ENCODE results near the gene TCL1A.
A peak's percentile ranks its signal among the peaks of the same experiment; 100 is the strongest.

Gene TCL1A

GRCh38 chr14:95703805-95704204 is 10.1 kb downstream of the TCL1A start:
- no peak for DNase-seq

GRCh38 chr14:95703341-95703740 is 10.6 kb downstream of the TCL1A start:
- DNase-seq, result no peak

GRCh38 chr14:95701846-95702221 is 12.1 kb downstream of the TCL1A start:
- DNase-seq, result no peak

GRCh38 chr14:95700221-95700976 is 13.5 kb downstream of the TCL1A start:
- DNase-seq, result no peak

- DNase-seq, result no peak
Measured at GRCh38 chr14:95699412-95699811, 14.5 kb downstream of the TCL1A start.

DNA sequence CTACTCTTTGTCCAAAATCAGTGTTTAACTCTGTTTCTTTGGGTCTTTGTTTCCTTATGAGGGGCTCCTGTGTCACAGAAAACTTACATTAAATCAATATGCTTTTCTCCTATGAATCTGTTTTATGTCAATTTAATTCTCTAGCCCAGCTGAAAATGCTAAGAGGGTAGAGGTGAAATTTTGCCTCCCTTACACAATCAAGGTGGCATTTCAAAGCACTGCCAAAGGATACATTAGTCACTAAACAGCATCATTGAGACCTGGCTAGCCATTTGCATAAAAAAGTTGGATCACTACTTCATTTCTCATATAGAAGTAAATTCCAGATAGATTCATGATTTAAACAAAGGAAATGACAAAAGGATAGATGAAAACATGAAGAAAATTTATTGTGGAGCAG is 15.6 kb downstream of the TCL1A start:
- DNase-seq, result no peak

GRCh38 chr14:95697764-95698163 is 16.2 kb downstream of the TCL1A start:
- DNase-seq, result no peak

GRCh38 chr14:95696741-95697140 is 17.2 kb downstream of the TCL1A start:
- DNase-seq, result no peak

DNA sequence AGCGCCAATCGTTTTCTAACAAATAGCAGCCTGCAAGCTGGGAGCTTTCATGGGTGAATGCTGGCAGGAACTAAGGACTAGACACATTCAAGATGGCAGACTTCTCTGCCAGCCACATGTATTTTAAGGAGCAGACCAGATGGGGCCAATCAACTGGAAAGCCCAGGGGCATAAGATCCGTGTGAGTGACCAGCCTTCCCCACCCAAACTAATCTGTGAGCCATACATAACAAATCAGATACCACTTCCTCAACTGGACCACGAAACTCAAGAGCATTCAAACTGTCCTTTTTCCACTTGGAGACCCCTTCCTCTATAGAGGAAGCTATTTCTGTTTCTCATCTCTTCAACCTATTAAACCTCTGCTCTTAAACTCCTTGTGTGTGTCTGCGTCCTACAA is 18.0 kb downstream of the TCL1A start:
- no peak for DNase-seq

GRCh38 chr14:95695051-95695450 is 18.9 kb downstream of the TCL1A start:
- DNase-seq, result no peak

GRCh38 chr14:95692109-95692508 is 21.8 kb downstream of the TCL1A start:
- DNase-seq, result no peak

DNA sequence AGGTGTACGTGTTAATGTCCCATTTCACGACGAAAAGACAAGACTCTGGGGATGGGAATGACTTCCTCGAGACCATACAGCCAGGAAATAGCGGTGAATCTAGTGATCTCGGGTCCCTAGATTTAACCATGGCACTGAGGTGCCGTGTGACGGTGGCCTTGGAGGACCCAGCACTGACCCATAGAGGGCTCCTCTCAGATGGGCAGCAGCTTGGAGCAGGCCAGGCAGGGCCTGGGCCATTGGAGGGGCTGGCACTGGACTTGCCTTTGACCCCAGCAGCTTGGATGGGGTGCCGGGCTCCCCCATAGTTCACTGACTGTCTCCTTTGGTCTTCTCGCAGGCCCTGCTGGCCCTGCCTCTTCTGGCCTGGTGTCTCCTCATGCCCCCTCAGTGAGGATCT is 22.3 kb downstream of the TCL1A start:
- no peak for DNase-seq

DNA sequence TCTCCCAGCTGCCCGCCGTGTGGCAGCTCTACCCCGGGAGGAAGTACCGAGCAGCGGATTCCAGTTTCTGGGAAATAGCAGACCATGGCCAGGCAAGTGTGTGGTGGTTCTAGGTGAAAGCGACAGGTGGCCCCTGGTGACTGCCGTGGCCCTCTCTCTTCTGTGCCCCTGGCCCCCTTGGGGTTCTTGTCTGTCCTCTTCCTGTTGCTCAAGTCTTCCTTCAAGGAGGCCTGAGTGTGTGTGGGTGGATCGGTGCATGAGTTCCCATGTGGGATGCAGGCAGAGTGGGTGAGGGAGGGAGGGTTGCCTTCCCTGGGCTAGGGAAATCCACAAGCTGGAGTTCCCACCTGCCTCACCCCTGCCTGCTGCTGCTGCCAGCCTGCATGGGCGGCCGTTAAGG is 23.1 kb downstream of the TCL1A start:
- DNase-seq, result no peak

DNA sequence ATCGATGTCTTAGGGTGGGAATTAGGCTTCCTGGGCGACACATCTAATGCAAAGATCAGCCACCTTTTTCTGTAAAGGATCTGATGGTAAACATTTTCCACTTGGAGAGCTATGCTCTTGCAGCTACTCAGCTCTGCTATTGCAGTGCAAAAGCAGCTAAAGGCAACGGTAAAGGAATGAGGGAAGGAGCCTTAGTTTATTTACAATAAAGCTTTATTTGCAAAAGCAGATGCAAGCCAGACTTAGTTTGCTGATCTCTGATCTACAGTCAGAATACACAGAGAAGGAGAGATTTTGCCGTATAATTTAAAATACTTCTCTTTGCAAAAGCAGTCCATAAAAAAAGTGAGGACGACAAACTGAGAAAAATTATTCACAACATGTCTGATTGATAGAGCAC is 24.5 kb downstream of the TCL1A start:
- DNase-seq, result no peak

DNA sequence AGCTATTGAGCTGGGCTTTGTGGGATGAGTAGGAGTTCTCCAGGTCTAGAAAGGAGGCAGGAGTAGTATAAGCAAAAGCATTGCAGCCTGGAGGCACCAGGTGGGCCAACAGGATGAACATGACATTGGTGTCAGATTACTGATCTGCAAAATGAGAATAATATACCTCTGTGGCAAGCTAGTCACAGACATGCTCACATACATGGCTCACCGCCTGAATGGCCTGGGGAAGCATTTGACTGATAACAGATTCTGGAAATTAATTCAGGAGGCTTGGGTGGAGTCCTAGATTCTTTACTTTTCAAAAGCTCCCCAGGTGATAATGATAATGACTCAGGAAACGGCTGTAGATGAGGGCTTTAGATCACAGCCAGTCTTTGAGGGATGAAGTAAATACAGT is 27.0 kb downstream of the TCL1A start:
- no peak for DNase-seq

DNA sequence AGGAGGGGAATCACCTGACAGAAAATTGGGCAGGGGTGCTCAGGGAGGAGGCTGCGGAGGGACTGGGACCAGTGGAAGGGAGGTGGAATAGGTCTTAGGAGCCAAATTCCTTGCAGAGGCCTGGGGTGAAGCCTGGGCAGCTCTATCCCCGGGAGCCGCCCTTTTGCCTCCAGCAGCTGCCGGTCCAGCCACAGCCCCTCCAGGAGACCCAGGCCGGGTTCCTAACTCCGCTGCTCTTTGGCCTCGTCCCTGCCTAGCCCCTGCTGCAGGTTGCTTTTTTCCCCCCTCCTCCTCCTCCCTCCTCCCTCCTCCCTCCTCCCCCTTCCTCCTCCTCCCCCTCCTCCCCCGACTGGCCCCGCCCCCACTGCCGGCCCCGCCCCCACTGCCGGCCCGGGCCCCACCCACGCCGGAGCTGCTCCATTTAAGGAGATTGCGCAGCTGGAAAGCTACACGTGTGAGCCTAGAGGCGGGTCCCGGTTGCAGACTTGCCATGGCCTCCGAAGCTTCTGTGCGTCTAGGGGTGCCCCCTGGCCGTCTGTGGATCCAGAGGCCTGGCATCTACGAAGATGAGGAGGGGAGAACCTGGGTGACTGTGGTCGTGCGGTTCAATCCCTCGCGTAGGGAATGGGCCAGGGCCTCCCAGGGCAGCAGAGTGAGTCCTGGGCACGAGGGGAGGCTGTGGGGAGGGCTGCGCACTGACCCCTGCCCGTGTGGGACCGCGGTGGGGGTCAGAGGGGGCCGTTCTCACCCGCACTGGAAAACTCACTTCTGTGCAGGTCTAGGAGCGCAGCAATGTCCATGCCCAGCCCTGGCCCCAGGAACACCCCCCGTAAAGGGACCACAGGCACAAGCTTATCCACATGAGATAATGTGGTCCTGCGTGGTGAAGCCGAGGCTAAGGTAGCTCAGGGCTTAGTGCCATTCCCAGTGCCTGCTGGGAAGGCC is 27.7 kb downstream of the TCL1A start, which contains the start of gene TCL1B:
Gene TCL1B (plus strand): TSS at position 449 of the 945 bp plus-strand sequence. CDS start 42 bp downstream, at position 491.
- no peak for DNase-seq

DNA sequence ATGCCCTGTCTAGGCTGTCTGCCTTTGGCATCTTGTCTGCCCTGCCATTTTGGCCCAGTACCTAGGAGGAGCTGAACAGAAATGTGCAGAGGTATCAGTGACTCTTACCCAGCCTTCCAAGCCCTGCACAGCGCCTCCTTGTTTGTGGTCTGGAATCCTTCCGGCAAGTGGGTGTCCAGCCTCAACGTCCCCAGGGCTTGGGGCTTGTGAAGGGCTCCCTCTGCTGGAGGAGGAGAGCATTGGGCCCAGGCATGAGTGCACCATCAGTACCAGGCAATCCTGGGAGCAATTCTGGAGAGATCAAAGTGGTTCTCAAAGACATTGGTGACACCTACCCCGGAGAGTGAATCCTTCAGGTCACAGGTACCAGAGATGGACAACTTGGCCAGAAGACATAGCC is 30.1 kb downstream of the TCL1A start:
- DNase-seq, result peak; percentile 5 to 16

GRCh38 chr14:95681153-95681552 is 32.8 kb downstream of the TCL1A start:
- no peak for DNase-seq

GRCh38 chr14:95679998-95680735 is 33.8 kb downstream of the TCL1A start:
- DNase-seq, result no peak

DNA sequence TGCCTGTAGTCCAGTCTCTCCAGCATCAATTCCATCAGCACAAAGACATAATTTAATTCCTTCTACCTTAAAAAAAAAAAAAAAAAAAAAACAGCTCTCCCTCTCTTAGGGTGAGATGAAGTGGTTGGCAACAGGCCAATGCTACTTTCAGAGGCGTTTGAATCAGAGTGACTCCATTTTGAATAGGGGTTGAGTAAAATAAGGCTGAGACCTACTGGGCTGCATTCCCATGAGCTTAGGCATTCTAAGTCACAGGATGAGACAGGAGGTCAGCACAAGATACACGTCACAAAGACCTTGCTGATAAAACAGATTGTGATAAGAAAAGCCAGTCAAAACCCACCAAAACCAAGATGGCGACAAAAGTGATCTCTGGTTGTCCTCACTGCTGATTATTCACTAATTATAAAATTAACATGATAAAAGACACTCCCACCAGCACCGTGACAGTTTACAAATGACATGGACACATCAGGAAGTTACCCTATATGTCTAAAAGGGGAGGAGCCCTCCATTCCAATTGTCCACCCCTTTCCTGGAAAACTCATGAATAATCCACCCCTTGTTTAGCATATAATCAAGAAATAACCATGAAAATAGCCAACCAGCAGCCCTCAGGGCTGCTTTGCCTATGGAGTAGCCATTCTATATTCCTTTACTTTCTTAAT is 34.6 kb downstream of the TCL1A start:
- no peak for DNase-seq

DNA sequence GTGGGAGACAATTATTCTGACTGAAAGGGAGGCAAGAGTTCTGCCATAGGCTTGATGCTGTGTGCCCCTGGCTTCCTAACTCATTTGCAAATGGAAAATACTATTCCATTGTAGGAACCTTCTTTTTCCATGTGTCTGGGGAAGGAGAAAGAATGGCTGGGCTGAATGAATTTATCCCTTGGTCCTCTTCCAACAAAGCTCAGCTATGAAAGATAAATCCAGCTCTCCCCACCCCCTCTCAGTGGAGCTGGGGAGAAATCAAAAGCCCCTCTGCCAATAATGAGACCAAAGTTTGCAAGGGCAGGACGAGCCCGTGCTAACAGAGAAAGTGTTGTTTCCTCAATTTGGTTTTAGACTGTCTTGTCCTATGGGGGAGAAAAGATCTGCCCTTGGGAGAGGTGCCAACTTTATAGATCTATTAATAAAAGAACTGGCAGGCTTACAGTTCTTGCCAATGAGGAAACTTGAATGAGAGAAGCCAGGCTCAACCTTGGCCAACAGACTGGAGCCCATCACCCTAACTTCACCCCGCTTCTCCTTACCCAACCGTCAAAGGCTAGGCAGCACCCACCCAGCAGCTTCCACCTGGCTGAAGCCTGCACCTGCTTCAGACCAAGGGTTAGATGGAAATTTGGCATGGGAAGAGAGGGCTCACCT is 36.6 kb downstream of the TCL1A start:
- DNase-seq, result no peak

DNA sequence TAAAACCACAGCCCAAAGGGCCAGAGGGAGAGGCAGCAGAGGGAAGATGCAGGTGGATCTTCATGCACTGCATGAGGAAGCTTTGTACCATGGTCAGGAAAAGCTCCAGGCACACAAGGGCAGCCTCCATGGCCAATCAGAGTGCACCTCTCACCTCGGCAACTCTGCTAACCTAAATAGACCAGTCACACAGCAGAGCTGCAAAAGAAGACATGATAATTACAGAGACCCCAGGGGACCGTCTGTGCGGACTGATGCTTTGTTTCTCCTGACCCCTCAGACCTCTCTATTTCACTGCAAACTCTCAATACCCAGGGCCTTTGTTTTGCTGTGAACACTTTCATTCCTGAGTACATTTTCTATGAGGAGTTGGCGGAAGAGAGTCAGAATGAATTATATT is 38.4 kb downstream of the TCL1A start:
- DNase-seq, result no peak

Measured in Kasumi-1 (cell line).